Measurements from ENCODE around the gene AOC2. TPM values are rescaled to one million over a fixed set of nuclear protein-coding genes. Genes with fewer than 3 reads are reported as not detected.
"Not testable (repeated sequence)": the region's sequence is repeated elsewhere in the genome, so short reads cannot be mapped to it uniquely, and the experiment has no call there.

Gene AOC2
- total RNA-seq, 1 donor from 2014 or later: 1.4 TPM

DNA sequence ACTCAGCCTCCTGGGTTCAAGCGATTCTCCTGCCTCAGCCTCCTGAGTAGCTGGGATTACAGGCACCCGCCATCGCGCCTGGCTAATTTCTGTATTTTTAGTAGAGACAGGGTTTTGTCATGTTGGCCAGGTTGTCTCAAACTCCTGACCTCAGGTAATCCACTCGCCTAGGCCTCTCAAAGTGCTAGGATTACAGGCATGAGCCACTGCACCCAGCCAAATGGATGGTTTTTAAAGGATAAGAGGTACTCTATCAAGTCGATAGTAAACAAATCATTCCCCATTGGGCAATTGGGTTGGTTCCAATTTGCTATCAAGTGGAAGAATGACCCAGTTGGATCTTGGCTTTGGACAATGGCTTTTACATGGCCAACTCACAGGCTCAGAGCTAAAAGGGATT, 37.3 kb downstream of the AOC2 start:
- DNase-seq: not testable (repeated sequence)

DNA sequence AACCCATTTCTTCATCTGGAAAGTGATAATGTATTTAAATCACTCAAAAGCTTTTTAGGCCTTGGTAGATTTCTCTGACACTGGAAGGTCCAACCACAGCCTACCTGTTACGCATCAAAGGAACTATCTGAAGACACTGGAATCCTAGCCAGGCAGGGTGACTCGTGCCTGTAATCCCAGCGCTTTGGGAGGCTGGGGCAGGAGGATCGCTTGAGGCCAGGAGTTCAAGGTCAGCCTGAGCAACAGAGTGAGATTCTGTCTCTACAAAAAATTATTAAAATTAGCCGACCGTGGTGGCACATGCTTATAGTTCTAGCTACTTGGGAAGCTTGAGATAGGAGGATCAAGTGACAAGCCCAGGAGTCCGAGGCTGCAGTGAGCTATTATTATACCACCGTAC, 37.8 kb downstream of the AOC2 start:
- no peak for DNase-seq

DNA sequence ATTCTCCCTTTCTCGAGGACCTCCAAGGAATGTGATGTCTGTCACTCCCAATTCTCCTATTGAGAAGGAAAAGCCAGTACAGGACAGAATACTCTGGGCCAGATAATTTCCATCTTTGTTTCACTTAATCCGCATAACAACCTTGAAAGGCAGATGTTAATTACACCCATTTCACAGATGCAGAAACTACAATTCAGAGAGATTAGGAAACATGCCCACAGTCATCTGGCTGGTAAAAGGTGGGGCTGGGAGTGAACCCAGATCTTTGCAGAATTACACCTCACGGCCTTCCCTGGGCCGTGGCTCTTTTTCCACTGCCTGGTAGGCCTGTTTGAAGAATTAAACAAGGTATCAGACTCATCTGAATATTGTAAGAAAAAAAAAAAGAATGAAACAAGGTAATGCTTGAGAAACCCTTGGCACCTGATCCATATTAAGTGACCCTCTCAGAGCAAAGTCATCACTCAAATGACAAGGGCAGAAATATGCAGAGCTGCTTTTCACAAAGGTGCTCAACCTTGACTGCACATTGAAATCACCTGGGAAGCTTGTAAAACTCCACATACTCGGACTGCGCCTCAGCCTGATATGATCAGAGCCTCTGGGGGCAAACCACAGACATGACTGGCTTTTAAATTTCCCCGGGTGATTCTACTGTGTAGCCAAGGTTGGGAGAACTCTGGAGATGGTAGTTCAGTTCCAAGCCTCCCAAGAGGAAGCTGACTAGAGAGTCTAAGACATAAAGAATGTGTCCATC, 39.6 kb downstream of the AOC2 start:
- DNase-seq: no peak

DNA sequence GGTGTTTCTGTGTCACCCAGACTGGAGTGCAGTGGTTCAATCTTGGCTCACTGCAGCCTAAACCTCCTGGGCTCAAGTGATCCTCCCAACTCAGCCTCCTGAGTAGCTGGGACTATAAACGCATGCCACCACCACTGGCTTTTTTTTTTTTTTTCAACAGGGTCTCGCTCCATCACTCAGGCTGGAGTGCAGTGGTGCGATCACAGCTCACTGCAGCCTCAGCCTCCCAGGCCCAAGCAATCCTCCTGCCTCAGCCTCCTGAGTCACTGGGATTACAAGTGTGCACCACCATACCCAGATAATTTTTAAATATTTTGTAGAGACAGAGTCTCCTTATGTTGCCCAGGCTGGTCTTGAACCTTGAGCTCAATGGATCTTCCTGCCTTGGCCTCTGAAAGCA, 41.4 kb downstream of the AOC2 start:
- not testable (repeated sequence) for DNase-seq

DNA sequence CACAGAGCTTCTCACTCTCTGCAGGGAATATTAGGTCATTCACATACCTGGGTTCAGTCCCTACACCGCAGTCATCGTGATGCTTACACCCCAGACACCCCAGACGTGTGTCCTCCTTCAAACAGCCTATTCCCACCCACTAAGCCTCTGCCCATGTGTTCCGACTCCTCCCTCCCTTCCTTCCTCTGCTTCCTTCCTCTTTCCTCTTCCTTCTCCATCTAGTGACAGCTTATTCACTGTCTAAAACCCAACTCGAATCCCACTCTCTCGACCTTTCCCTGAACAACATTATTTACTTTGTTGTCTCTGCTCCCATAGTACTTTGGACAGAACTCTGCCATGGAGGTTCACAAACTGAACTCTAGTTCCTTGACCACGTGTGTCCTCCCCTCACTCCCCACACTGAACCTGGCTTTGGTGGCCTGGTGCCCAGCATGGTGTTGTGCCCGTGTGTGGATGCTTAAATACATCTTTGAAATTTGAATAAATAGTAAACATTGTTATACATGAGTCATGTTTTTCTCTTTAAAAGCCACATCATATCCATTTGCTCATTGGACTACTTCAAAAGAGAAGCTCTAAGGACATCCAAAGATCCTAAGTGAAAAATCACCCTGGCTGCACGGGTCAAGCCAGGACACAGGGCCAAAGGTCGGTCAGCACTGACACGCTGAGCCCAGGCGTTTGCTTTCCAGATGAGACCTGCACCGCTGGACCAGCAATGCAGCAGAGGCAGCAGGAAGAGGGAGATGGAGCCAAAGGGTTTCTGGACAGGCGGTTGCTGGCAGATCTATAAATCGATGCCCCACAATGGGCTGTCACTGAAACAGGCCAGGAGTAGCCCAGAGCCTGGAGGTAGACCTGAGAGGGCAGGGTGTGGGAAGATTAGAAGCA, 42.1 kb downstream of the AOC2 start:
- no peak for DNase-seq

DNA sequence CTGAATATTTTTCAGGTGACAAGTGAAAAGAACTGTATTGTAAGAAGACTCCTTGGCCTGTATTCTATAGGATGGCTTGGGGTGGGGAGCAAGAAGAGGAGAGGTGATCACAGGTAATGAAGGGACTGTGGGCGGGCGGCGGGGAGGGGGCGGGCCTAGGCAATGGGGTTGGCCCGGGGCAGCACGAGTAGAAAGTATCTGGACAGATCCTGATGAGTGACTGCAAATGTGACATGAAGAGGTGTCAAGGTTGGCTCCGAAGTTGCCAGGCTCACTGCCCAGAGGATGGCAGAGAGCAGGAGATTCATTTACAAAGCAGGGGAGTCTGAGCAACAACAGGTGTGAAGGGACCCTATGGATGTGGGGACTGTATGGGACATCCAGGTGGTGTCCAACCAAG, 45.4 kb downstream of the AOC2 start:
- no peak for DNase-seq

DNA sequence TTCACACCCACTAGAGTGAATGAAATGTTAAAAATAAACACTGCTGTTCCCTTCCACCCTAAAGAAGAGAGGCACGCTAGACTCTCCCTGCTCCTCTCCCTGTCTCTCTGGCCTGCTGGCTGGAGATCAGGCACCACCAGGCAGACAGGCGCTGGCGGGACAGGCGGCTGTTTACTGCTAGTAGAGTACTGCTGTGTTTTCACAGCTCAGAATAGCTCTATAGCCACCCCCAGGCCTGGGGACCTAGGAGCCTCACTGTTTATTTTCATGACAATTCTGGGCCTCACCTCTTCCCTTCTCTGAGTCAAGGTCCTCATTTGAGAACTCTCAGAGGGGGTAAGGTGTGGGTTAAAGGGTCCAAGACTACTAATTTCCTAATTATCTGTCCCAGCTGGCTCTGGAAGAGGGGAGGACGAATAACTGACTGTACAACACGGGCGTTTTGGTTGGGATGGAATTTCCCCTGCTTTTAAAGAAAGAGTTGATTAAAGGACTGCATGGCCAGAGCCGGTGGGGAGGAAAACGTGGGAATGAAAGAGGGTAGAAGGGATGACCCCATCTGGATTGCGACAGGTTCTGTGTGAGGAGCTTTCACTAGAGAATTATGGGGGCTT, 47.3 kb downstream of the AOC2 start:
- peak; percentile 67 for DNase-seq

DNA sequence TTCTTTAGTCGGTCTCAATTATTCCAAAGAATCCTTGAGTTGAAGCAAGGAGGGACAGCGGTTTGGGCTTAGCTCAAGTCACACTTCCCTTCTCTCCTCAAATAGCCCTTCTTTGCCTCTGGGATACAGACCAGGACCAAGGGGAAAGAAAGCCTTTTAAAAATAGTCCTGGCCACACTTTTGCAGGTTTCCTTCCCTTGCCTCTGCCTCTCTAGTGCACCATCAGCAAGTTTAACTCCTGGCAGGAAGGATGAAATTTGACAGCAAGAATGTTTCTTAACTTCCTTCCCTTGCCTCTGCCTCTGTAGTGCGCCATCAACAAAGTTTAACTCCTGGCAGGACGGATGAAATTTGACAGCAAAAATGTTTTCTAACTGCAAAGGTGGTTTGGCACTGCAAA, 49.0 kb downstream of the AOC2 start:
- peak; percentile 30 for DNase-seq

DNA sequence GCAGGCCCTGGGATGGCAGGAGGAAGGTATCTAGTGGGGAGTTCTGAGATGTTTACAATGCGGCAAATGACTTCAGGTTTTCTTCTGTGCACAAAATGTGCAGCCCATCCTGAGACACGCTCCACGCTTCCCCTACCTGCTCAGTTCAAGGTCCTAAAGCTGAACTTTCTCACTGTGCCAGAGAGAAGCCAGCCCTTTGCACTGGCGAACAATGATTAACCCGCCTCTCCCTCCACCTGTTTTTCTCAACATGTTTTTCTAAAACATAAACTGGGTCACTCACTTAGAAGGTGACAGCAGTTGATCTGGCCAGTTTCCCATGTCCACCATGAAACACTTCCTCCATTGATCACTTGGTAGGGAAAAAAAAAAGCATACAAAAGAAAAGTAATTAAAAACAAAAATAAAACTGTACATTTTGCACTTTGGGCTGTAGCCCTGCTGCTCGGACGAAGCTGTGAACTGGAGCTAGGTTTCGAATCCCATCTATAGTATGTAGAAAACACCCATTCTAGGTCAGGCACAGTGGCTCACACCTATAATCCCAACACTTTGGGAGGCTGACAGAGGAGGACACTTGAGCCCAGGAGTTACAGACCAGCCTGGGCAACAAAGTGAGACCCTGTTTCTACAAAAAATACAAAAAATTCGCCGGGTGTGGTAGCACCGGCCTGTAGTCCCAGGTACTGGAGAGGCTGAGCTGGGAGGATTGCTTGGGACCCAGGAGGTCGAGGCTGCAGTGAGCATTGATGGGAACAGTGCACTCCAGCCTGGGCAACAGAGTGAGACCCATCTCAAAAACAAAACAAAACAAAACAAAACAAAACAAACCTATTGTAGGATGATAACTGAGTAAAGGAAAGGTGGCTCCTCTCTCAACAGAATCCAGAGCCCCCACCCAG, 50.2 kb downstream of the AOC2 start:
- DNase-seq: no peak

DNA sequence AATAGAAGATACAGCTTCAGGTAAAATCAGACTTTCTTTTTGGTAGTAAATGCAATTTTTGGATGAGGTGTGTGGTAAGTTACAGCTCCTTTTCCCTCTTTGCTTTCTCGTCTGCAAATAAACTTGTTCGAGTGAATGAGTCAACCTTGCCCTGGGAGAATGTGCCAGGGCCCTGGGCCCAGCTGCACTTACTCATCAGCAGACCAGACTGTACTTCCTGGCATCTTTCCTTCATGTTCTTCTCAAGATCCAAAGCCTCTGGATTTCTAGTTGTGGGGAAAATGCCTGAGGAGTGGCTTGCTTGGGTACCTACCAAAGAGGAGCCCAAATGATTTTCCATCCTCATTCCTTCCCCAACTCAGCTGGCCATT, 50.8 kb downstream of the AOC2 start:
- DNase-seq: peak; percentile 44

DNA sequence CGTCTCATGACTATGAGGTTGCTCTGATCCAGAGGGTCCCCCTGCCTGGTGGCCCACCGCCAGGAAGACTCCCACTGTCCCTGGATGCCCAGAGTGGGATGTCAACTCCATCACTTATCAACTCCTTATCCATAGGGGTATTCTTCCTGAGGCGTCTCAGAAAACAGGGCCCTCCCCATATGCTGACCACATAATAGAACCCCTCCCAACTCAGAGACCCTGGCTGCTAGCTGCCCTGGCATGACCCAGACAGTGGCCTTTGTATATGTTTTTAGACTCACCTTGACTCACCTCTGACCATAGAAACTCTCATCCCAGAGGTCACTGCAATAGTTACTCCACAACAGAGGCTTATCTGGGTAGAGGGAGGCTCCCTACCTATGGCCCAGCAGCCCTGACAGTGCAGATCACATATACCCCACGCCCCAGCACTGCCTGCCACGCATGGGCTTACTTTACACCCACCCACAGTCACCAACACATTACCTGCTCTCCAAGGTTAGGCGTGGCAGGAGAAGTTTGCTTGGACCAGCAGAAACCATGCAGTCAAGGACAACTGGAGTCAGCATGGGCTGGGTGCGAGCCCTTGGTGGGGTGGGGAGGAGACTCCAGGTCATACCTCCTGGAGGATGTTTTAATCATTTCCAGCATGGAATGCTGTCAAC, 53.9 kb downstream of the AOC2 start:
- no peak for DNase-seq

DNA sequence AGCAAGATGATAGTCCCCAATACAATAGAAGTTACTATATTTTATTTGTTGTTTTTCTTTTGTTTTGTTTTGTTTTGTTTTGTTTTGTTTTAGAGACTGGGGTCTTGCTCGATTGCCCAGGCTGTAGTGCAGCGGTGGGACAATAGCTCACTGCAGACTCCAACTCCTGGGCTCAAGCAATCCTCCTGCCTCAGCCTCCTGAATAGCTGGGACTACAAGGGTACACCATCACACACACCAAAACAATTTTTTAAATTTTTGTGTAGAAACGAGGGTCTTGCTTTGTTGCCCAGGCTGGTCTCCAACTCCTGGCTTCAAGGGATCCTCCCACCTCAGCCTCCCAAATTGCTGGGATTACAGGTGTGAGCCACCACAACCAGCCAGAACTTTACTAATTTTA, 55.6 kb downstream of the AOC2 start:
- DNase-seq: not testable (repeated sequence)

Small RNAs within 50 kb of the gene (small RNA-seq; reads per million reads assigned to genes)
- gene MIR6781 (ENCODE audit: low replicate concordance) (not detected), gene RNU6-287P (ENCODE audit: low replicate concordance) (not detected)

Other genes starting within 250 kb of the AOC2 start
- gene RETREG3, start 235.2 kb upstream of the AOC2 start, total RNA-seq: 52.6 TPM
- 21.1 TPM for gene TUBG1, start 234.9 kb upstream of the AOC2 start, total RNA-seq
- 6.2 TPM for gene TUBG2, start 185.3 kb upstream of the AOC2 start, total RNA-seq
- 38.9 TPM for gene PLEKHH3, start 167.6 kb upstream of the AOC2 start, total RNA-seq
- 1.5 TPM for gene CCR10, start 162.7 kb upstream of the AOC2 start, total RNA-seq
- gene CNTNAP1, start 162.0 kb upstream of the AOC2 start, total RNA-seq: 14.7 TPM
- 35.6 TPM for gene EZH1, start 99.5 kb upstream of the AOC2 start, total RNA-seq
- gene RAMP2, start 83.4 kb upstream of the AOC2 start, total RNA-seq: 11.9 TPM
- gene VPS25, start 71.1 kb upstream of the AOC2 start, total RNA-seq: 40.3 TPM
- gene WNK4, start 64.0 kb upstream of the AOC2 start, total RNA-seq: not detected
- gene COA3, start 45.9 kb upstream of the AOC2 start, total RNA-seq: 50.7 TPM
- not detected for gene CNTD1, start 45.7 kb upstream of the AOC2 start, total RNA-seq
- 68.7 TPM for gene BECN1, start 20.3 kb upstream of the AOC2 start, total RNA-seq
- gene PSME3, start 11.2 kb upstream of the AOC2 start, total RNA-seq: 48.5 TPM
- 23.0 TPM for gene AOC3, start 6.6 kb downstream of the AOC2 start, total RNA-seq
- not detected for gene G6PC1, start 56.2 kb downstream of the AOC2 start, total RNA-seq
- 16.0 TPM for gene AARSD1, start 119.9 kb downstream of the AOC2 start, total RNA-seq
- 61.5 TPM for gene PTGES3L, start 135.5 kb downstream of the AOC2 start, total RNA-seq
- gene RUNDC1, start 136.0 kb downstream of the AOC2 start, total RNA-seq: 10.7 TPM
- 1,583 TPM for gene RPL27, start 153.8 kb downstream of the AOC2 start, total RNA-seq
- 6.7 TPM for gene IFI35, start 162.2 kb downstream of the AOC2 start, total RNA-seq
- 66.7 TPM for gene VAT1, start 177.8 kb downstream of the AOC2 start, total RNA-seq
- 0.92 TPM for gene RND2, start 180.7 kb downstream of the AOC2 start, total RNA-seq

Measured in tongue (tissue), 3 donors.